CD14-positive monocyte (primary cell): Measurements from ENCODE around the gene NUP210. TPM values are rescaled to one million over a fixed set of nuclear protein-coding genes. Genes with fewer than 3 reads are reported as not detected.

ENCODE experiments used
- DNase-seq, 3 donors: peaks; one replicate each; pipeline ENCODE4 v3.0.0-alpha.2; 2011 to 2022
- H2AFZ ChIP-seq: 2 replicates; pipeline ENCODE4 v1.6.0; 2012; ENCODE audit warnings: mild to moderate bottlenecking, low read depth, low read length, inconsistent platforms; ENCODE audit not compliant: insufficient read depth, poor library complexity, severe bottlenecking
- H3K27ac ChIP-seq, 2 donors: 1 replicate in 1 of 2; 2 replicates in 1 of 2; pipeline ENCODE4 v1.5.1; 2012 to 2013; ENCODE audit warnings: low read length in 2 of 2, control low read depth in 1 of 2, inconsistent platforms in 1 of 2, low read depth in 1 of 2, mild to moderate bottlenecking in 1 of 2
- H3K27me3 ChIP-seq, 2 donors: one replicate each; pipeline versions ENCODE4 v1.6.0 to v1.6.1; 2011 to 2013; ENCODE audit warnings: low read length in 2 of 2; ENCODE audit not compliant: control insufficient read depth in 2 of 2, insufficient read depth in 2 of 2
- H3K36me3 ChIP-seq, 2 donors: replicated peaks in 1 of 2; 1 replicate in 1 of 2; 2 replicates in 1 of 2; pipeline versions ENCODE4 v1.5.1 to v1.6.1; 2012 to 2013; ENCODE audit warnings: low read length in 2 of 2, control low read depth in 1 of 2, inconsistent platforms in 1 of 2, mild to moderate bottlenecking in 1 of 2; ENCODE audit not compliant: insufficient read depth in 2 of 2, control insufficient read depth in 1 of 2
- H3K4me1 ChIP-seq, 2 donors: 1 replicate in 1 of 2; 2 replicates in 1 of 2; pipeline versions ENCODE4 v1.5.1 to v1.6.1; 2012 to 2013; ENCODE audit warnings: low read length in 2 of 2, control low read depth in 1 of 2, inconsistent platforms in 1 of 2, mild to moderate bottlenecking in 1 of 2, moderate library complexity in 1 of 2; ENCODE audit not compliant: insufficient read depth in 2 of 2, control insufficient read depth in 1 of 2
- H3K4me2 ChIP-seq: replicated peaks from 2 replicates; pipeline ENCODE3; 2012; ENCODE audit warnings: low read length, moderate library complexity, mild to moderate bottlenecking; ENCODE audit not compliant: poor library complexity, severe bottlenecking; ENCODE audit errors: extremely low read depth
- H3K4me3 ChIP-seq, 3 experiments: fragments of 200-600 bp in 1 of 3; sonication (generic) in 1 of 3; replicated peaks in 1 of 3; 1 replicate in 2 of 3; 2 replicates in 1 of 3; pipeline ENCODE4 v1.5.1; 2011 to 2013; ENCODE audit warnings: low read length in 3 of 3, mild to moderate bottlenecking in 3 of 3, control low read depth in 2 of 3, low read depth in 2 of 3, inconsistent platforms in 1 of 3, moderate library complexity in 1 of 3
- H3K79me2 ChIP-seq: 2 replicates; pipeline ENCODE4 v1.6.0; 2012; ENCODE audit warnings: mild to moderate bottlenecking, control low read depth, inconsistent platforms, low read length, moderate library complexity; ENCODE audit not compliant: insufficient read depth
- H3K9ac ChIP-seq: 2 replicates; pipeline ENCODE4 v1.6.0; 2017; ENCODE audit warnings: low read length, mild to moderate bottlenecking; ENCODE audit not compliant: insufficient read depth, poor library complexity, severe bottlenecking
- H3K9me3 ChIP-seq, 2 donors: replicated peaks in 1 of 2; 1 replicate in 1 of 2; 2 replicates in 1 of 2; pipeline versions ENCODE4 v1.5.1 to v1.6.1; 2012 to 2013; ENCODE audit warnings: low read length in 2 of 2, control low read depth in 1 of 2; ENCODE audit not compliant: control insufficient read depth in 1 of 2, insufficient read depth in 1 of 2
- H4K20me1 ChIP-seq: 2 replicates; pipeline ENCODE4 v1.6.0; 2012; ENCODE audit warnings: mild to moderate bottlenecking, low read length, control low read depth, moderate library complexity; ENCODE audit not compliant: insufficient read depth
- H3K27ac Mint-ChIP-seq, 7 donors: one replicate each; pipeline ENCODE4 v1.8.0; 2020; ENCODE audit warnings: mild to moderate bottlenecking in 7 of 7, mixed read lengths in 7 of 7, moderate library complexity in 6 of 7, inconsistent platforms in 2 of 7
- H3K27me3 Mint-ChIP-seq, 3 donors: one replicate each; pipeline ENCODE4 v1.8.0; 2021 to 2022; ENCODE audit warnings: low read depth in 3 of 3, mild to moderate bottlenecking in 3 of 3, mixed read lengths in 3 of 3, moderate library complexity in 3 of 3, inconsistent platforms in 1 of 3
- H3K36me3 Mint-ChIP-seq, 2 donors: one replicate each; pipeline ENCODE4 v1.8.0; 2020; ENCODE audit warnings: mixed read lengths in 2 of 2, inconsistent platforms in 1 of 2, mild to moderate bottlenecking in 1 of 2
- H3K4me1 Mint-ChIP-seq: one replicate; pipeline ENCODE4 v1.8.0; 2020; ENCODE audit warnings: mild to moderate bottlenecking, mixed read lengths
- H3K4me3 Mint-ChIP-seq, 2 donors: one replicate each; pipeline ENCODE4 v1.8.0; 2020; ENCODE audit warnings: mild to moderate bottlenecking in 2 of 2, mixed read lengths in 2 of 2, moderate library complexity in 1 of 2
- H3K9me3 Mint-ChIP-seq, 7 donors: one replicate each; pipeline ENCODE4 v1.8.0; 2020 to 2022; ENCODE audit warnings: mixed read lengths in 7 of 7, mild to moderate bottlenecking in 6 of 7, moderate library complexity in 6 of 7, inconsistent platforms in 2 of 7
- CTCF ChIP-seq: fragments of 200-600 bp; IDR thresholded peaks from one replicate; pipeline ENCODE4 v1.8.0; 2022; ENCODE audit warnings: antibody characterized with exemption, mild to moderate bottlenecking
- WGBS: methylation state at CpG from one replicate; pipeline ENCODE4 v1.1.5; 2013; ENCODE audit warnings: missing lambda C conversion rate; ENCODE audit not compliant: insufficient coverage; 5-methylcytosine and 5-hydroxymethylcytosine counted together
- intact Hi-C, 2 donors: fragments of 100-400 bp; cut with micrococcal nuclease; formaldehyde crosslinking; loops; one replicate each; pipeline versions ENCODE4 v1.15.0 to v1.15.1; 2023
- polyA plus RNA-seq, 3 donors: library from polyadenylated mRNA; depleted of rRNA in 1 of 3; unstranded in 2 of 3; stranded (reverse) in 1 of 3; fragments of 300-500 nt in 2 of 3; fragments of >200 nt in 1 of 3; fragmentation: Illumina TruSeq in 2 of 3; gene quantifications; 1 replicate in 2 of 3; 2 replicates in 1 of 3; pipeline ENCODE4 v1.2.3, GENCODE V29; 2012 to 2021

The NUP210 gene
- polyA plus RNA-seq, 3 donors = 7.9 to 43.5 (median 13.0) TPM

DNA sequence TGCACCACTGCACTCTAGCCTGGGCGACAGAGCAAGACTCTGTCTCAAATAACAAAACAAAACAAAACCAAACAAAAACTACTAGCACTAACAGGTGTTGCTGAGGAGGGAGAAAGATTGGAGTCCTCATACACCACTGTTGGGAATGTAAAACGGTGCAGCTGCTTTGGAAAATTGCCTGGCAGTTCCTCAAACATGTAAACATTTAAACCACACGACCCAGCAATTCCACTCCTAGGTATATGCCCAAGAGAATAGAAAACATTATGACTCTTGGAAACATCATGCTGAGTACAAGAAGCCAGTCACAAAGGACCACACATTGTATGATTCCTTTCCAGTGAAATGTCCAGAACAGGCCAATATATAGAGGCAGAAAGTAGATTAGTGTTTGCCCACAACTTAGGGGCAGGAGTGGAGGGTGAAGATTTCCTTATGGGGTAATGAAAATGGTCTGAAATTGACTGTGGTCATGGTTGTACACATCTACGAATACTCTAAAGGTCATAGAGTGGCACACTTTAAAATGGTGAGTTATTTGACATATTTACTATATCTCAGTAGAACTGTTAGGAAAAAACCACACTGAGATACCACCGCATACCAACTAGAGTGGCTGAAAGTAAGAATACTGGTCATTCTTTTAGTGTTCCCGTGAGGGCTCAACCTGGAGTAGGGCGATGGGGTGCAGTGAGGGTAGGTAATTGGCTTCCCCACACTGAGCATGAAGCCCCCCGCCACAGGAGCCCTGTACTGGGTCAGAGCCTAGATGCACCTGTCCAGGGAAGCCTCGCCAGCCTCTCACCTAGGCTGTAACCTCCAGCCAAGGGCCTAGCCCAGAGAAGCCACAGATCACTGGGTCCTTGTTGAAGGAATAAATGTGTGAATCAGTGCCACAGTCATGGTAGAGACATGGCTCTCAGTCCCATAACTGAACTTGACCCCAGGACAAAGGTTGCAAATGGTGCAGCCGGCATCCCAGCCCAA, 131.1 kb downstream of the NUP210 start:
- Histone ChIP-seq H3K4me3 (no peak overlapping the region), H3K9me3 (peaks cover 16 to 20% of the 10 kb centered on the region in 2 donors), H3K27me3 (peaks cover 6 to 15% of the 10 kb centered on the region in 2 donors), H3K27ac (no peak overlapping the region), H3K36me3 (no peaks in the 10 kb centered on the region), H3K4me1 (no peaks in the 10 kb centered on the region), H2AFZ (no peak overlapping the region), H4K20me1 (no peaks in the 10 kb centered on the region), H3K79me2 (no peaks in the 10 kb centered on the region), H3K9ac (no peak overlapping the region), H3K4me2 (no peak overlapping the region)
- 80% methylated on average over 3 of the region's 10 CpGs for WGBS
- H3K4me1 Mint-ChIP-seq = no peaks in the 10 kb centered on the region
- H3K27ac Mint-ChIP-seq = no peak overlapping the region
- peaks cover 8 to 9% of the 10 kb centered on the region in 2 donors for H3K36me3 Mint-ChIP-seq
- peaks cover 19 to 31% (median 22%) of the 10 kb centered on the region in 3 donors for H3K27me3 Mint-ChIP-seq
- TF ChIP-seq CTCF = no peak
- H3K9me3 Mint-ChIP-seq = peaks cover 12 to 28% (median 22%) of the 10 kb centered on the region in 7 donors
- intact Hi-C loops = no loop called here
- no peak overlapping the region for H3K4me3 Mint-ChIP-seq
- no peak for DNase-seq

DNA sequence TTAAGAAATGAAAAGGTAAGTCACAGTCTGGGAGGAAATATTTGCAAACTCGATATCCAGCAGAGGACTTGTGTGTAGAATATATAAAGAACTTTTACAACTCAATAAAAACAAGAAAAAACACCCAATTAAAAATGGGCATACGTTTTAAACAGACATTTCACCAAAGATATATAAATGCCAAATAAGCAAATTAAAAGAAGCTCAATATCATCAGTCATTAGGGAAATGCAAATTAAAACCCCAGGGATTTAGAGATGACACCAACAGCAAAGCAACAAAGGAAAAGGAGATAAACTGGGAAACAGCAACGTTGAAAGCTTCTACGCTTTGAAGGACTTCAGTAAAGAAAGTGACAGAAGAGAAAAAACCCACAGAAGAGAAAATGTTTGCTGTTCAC, 132.3 kb downstream of the NUP210 start:
- H4K20me1 ChIP-seq = no peaks in the 10 kb centered on the region
- intact Hi-C loops = no loop called here
- H2AFZ ChIP-seq = no peak overlapping the region
- peaks cover 23 to 34% (median 28%) of the 10 kb centered on the region in 3 donors for H3K27me3 Mint-ChIP-seq
- TF ChIP-seq CTCF = no peak
- peaks cover 13 to 14% of the 10 kb centered on the region in 2 donors for H3K36me3 Mint-ChIP-seq
- H3K27ac ChIP-seq = no peak overlapping the region
- H3K9me3 ChIP-seq = peaks cover 23 to 28% of the 10 kb centered on the region in 2 donors
- H3K4me3 ChIP-seq = no peak overlapping the region
- H3K4me1 Mint-ChIP-seq = peaks cover 3% of the 10 kb centered on the region
- no peak overlapping the region for H3K4me3 Mint-ChIP-seq
- H3K79me2 ChIP-seq = no peaks in the 10 kb centered on the region
- no peak overlapping the region for H3K27ac Mint-ChIP-seq
- WGBS = no CpG with 5 or more reads among the region's 4 CpGs
- no peak overlapping the region for H3K9ac ChIP-seq
- no peak for DNase-seq
- H3K36me3 ChIP-seq = no peaks in the 10 kb centered on the region
- H3K4me1 ChIP-seq = no peaks in the 10 kb centered on the region
- H3K9me3 Mint-ChIP-seq = peaks cover 18 to 37% (median 30%) of the 10 kb centered on the region in 7 donors
- H3K4me2 ChIP-seq = no peak overlapping the region
- peaks cover 13 to 24% of the 10 kb centered on the region in 2 donors for H3K27me3 ChIP-seq
